H1 (cell line): ENCODE measurements around the gene RGS9BP. TPM values are rescaled to one million over a fixed set of nuclear protein-coding genes. Genes with fewer than 3 reads are reported as not detected.
"Not testable (repeated sequence)": the region's sequence is repeated elsewhere in the genome, so short reads cannot be mapped to it uniquely, and the experiment has no call there.

ENCODE experiments used
- CTCF ChIA-PET: fragments of 300-600 bp; sonication (Branson Sonifier 250); formaldehyde crosslinking; loops from one replicate; lab custom pipeline; 2021; ENCODE audit not compliant: partially characterized antibody; lab: Charles Lee
- POLR2A ChIA-PET: fragments of 300-600 bp; sonication (Branson Sonifier 250); formaldehyde crosslinking; loops from one replicate; lab custom pipeline; 2021; ENCODE audit warnings: inconsistent platforms; ENCODE audit not compliant: partially characterized antibody; lab: Charles Lee
- DNase-seq, 2 experiments: peaks; one replicate each; pipeline versions ENCODE4 v3.0.0 to v3.0.0-alpha.2; 2010 to 2022; ENCODE audit warnings: low spot score in 2 of 2, low read depth in 1 of 2, mixed read lengths in 1 of 2
- FAIRE-seq: peaks from 2 replicates; lab custom pipeline; 2011; peaks lifted over from hg19 to GRCh38; lab: Jason Lieb, UNC
- H2AFZ ChIP-seq: 2 replicates; pipeline ENCODE4 v1.8.1; 2012; ENCODE audit warnings: low read length, inconsistent platforms
- H2AK5ac ChIP-seq: 2 replicates; pipeline ENCODE4 v1.6.1; 2013; ENCODE audit warnings: low read depth, low read length
- H2BK120ac ChIP-seq: replicated peaks from 2 replicates; pipeline ENCODE3; 2013; ENCODE audit warnings: low read depth, low read length, inconsistent platforms
- H2BK12ac ChIP-seq: 2 replicates; pipeline ENCODE4 v1.6.1; 2013; ENCODE audit warnings: low read depth, low read length
- H2BK15ac ChIP-seq: 2 replicates; pipeline ENCODE4 v1.6.1; 2013; ENCODE audit warnings: low read length
- H2BK20ac ChIP-seq: 2 replicates; pipeline ENCODE4 v1.6.1; 2013; ENCODE audit warnings: low read length
- H2BK5ac ChIP-seq: 2 replicates; pipeline ENCODE4 v1.6.1; 2013; ENCODE audit warnings: low read depth, low read length
- H3K14ac ChIP-seq: 2 replicates; pipeline ENCODE4 v1.6.1; 2013; ENCODE audit warnings: inconsistent platforms; ENCODE audit not compliant: insufficient read length
- H3K18ac ChIP-seq: 2 replicates; pipeline ENCODE4 v1.6.1; 2013; ENCODE audit warnings: low read length; ENCODE audit errors: extremely low read depth
- H3K23ac ChIP-seq: 2 replicates; pipeline ENCODE4 v1.6.1; 2013; ENCODE audit warnings: inconsistent platforms; ENCODE audit not compliant: insufficient read length
- H3K23me2 ChIP-seq: 2 replicates; pipeline ENCODE4 v1.6.1; 2013; ENCODE audit warnings: low read depth, low read length
- H3K27ac ChIP-seq: 2 replicates; pipeline ENCODE4 v1.6.1; 2011; ENCODE audit warnings: low read depth, low read length, inconsistent platforms
- H3K27me3 ChIP-seq, 4 experiments: replicated peaks in 1 of 4; 1 replicate in 1 of 4; 2 replicates in 3 of 4; pipeline versions ENCODE4 v1.6.1 to v1.8.1; 2011 to 2013; ENCODE audit warnings: low read length in 3 of 4, mild to moderate bottlenecking in 3 of 4, inconsistent platforms in 2 of 4, mixed read lengths in 2 of 4, moderate library complexity in 1 of 4; ENCODE audit not compliant: control insufficient read depth in 3 of 4, insufficient read depth in 3 of 4; ENCODE audit errors: extremely low read depth in 1 of 4
- H3K36me3 ChIP-seq, 4 experiments: 2 replicates each; pipeline versions ENCODE4 v1.6.1 to v1.8.1; 2011 to 2013; ENCODE audit warnings: mild to moderate bottlenecking in 4 of 4, low read length in 3 of 4, moderate library complexity in 2 of 4, control low read depth in 1 of 4, inconsistent platforms in 1 of 4; ENCODE audit not compliant: insufficient read depth in 4 of 4, control insufficient read depth in 2 of 4
- H3K4ac ChIP-seq: replicated peaks from 2 replicates; pipeline ENCODE3; 2013; ENCODE audit warnings: low read length, low read depth, mixed read lengths, inconsistent platforms; ENCODE audit not compliant: insufficient read length
- H3K4me1 ChIP-seq, 4 experiments: replicated peaks in 1 of 4; 1 replicate in 1 of 4; 2 replicates in 3 of 4; pipeline versions ENCODE4 v1.6.1 to v1.8.1; 2011 to 2013; ENCODE audit warnings: low read length in 3 of 4, inconsistent platforms in 2 of 4, mixed read lengths in 1 of 4; ENCODE audit not compliant: insufficient read depth in 4 of 4, control insufficient read depth in 3 of 4
- H3K4me2 ChIP-seq, 2 experiments: 2 replicates each; pipeline versions ENCODE4 v1.6.1 to v1.8.1; 2011 to 2013; ENCODE audit warnings: low read depth in 2 of 2, low read length in 2 of 2, control low read depth in 1 of 2, inconsistent platforms in 1 of 2, mild to moderate bottlenecking in 1 of 2; ENCODE audit not compliant: insufficient read depth in 1 of 2
- H3K4me3 ChIP-seq, 4 experiments: fragments of 200-600, 300-600 bp in 1 of 4; sonication (generic), shearing (Covaris generic), sonication (Bioruptor Twin) in 1 of 4; 2 replicates each; pipeline versions ENCODE4 v1.5.1 to v1.8.1; 2011 to 2016; ENCODE audit warnings: low read length in 4 of 4, low read depth in 3 of 4, control low read depth in 2 of 4, inconsistent platforms in 2 of 4, mild to moderate bottlenecking in 2 of 4, mixed read lengths in 1 of 4, moderate library complexity in 1 of 4; ENCODE audit not compliant: insufficient read depth in 2 of 4; ENCODE audit errors: extremely low read depth in 1 of 4
- H3K56ac ChIP-seq: replicated peaks from 2 replicates; pipeline ENCODE3; 2013; ENCODE audit warnings: low read depth, mild to moderate bottlenecking, mixed read lengths, low read length, inconsistent platforms; ENCODE audit not compliant: insufficient read length
- H3K79me1 ChIP-seq: 2 replicates; pipeline ENCODE4 v1.6.1; 2013; ENCODE audit warnings: low read depth, low read length, control low read depth
- H3K79me2 ChIP-seq, 2 experiments: 2 replicates each; pipeline versions ENCODE4 v1.6.1 to v1.8.1; 2012 to 2013; ENCODE audit warnings: low read length in 2 of 2, mild to moderate bottlenecking in 2 of 2, inconsistent platforms in 1 of 2; ENCODE audit not compliant: insufficient read depth in 2 of 2, control insufficient read depth in 1 of 2
- H3K9ac ChIP-seq, 4 experiments: replicated peaks in 1 of 4; 1 replicate in 1 of 4; 2 replicates in 3 of 4; pipeline versions ENCODE4 v1.6.1 to v1.8.1; 2011 to 2013; ENCODE audit warnings: low read depth in 3 of 4, low read length in 3 of 4, control low read depth in 2 of 4, mild to moderate bottlenecking in 2 of 4, moderate library complexity in 2 of 4, inconsistent platforms in 1 of 4; ENCODE audit errors: extremely low read depth in 1 of 4
- H3K9me3 ChIP-seq, 2 experiments: 2 replicates each; pipeline versions ENCODE4 v1.6.1 to v1.8.1; 2012 to 2013; ENCODE audit warnings: mild to moderate bottlenecking in 2 of 2, moderate library complexity in 2 of 2, control low read depth in 1 of 2, inconsistent platforms in 1 of 2, low read depth in 1 of 2, low read length in 1 of 2, mixed read lengths in 1 of 2; ENCODE audit not compliant: insufficient read depth in 2 of 2
- H4K20me1 ChIP-seq, 2 experiments: replicated peaks in 1 of 2; 2 replicates each; pipeline versions ENCODE3 to v1.8.1; 2011 to 2013; ENCODE audit warnings: inconsistent platforms in 2 of 2, low read length in 2 of 2, mild to moderate bottlenecking in 1 of 2; ENCODE audit not compliant: insufficient read depth in 2 of 2, control insufficient read depth in 1 of 2
- H4K5ac ChIP-seq: 2 replicates; pipeline ENCODE4 v1.6.1; 2013; ENCODE audit warnings: low read length, low read depth, mixed read lengths, inconsistent platforms; ENCODE audit not compliant: insufficient read length
- H4K8ac ChIP-seq: 2 replicates; pipeline ENCODE4 v1.8.0; 2013; ENCODE audit warnings: mild to moderate bottlenecking, moderate library complexity, low read length, inconsistent platforms; ENCODE audit not compliant: insufficient read depth; ENCODE audit errors: extremely low read depth
- H4K91ac ChIP-seq: replicated peaks from 2 replicates; pipeline ENCODE3; 2013; ENCODE audit warnings: low read length, mixed read lengths, inconsistent platforms; ENCODE audit not compliant: insufficient read length
- SP1 ChIP-seq: IDR thresholded peaks from 2 replicates; pipeline ENCODE4 v1.6.1; 2011; ENCODE audit warnings: low read depth, low read length
- WGBS, 2 experiments: shearing (Covaris generic) in 1 of 2; methylation state at CpG; one replicate each; pipeline versions ENCODE4 v1.1.6 to v1.1.7; 2013 to 2015; ENCODE audit warnings: low lambda C conversion rate in 2 of 2, mixed read lengths in 2 of 2, inconsistent platforms in 1 of 2, low coverage in 1 of 2, missing lambda C conversion rate in 1 of 2; ENCODE audit not compliant: insufficient replicate concordance in 2 of 2, insufficient coverage in 1 of 2, insufficient read length in 1 of 2; ENCODE audit errors: extremely low coverage in 1 of 2, missing lambda C conversion rate in 1 of 2; 5-methylcytosine and 5-hydroxymethylcytosine counted together
- polyA plus RNA-seq, 7 experiments: library from polyadenylated mRNA; depleted of rRNA in 3 of 7; stranded (reverse) in 5 of 7; unstranded in 2 of 7; fragments of >200 nt in 5 of 7; fragments of 200-250 nt in 2 of 7; gene quantifications; 1 replicate in 5 of 7; 2 replicates in 1 of 7; 4 replicates in 1 of 7; pipeline versions ENCODE4 v1.2.1 to v1.2.3, GENCODE V29; 2011 to 2013; ENCODE audit warnings: missing spikeins in 2 of 7, mixed read lengths in 2 of 7
- total RNA-seq: library from RNA; stranded (reverse); fragmentation: NEBNext Ultra II Directional; extraction: Animal tissue kit (Norgen Biotek cat#: 25700); gene quantifications from 2 replicates; pipeline ENCODE4 v1.2.1, GENCODE V29; 2021

RGS9BP gene
- total and polyA plus RNA-seq, 2 of the 8 experiments (the other 6 are each of a cell fraction or from before 2014, with no cell fraction given), result 0.11 to 0.26 TPM

DNA sequence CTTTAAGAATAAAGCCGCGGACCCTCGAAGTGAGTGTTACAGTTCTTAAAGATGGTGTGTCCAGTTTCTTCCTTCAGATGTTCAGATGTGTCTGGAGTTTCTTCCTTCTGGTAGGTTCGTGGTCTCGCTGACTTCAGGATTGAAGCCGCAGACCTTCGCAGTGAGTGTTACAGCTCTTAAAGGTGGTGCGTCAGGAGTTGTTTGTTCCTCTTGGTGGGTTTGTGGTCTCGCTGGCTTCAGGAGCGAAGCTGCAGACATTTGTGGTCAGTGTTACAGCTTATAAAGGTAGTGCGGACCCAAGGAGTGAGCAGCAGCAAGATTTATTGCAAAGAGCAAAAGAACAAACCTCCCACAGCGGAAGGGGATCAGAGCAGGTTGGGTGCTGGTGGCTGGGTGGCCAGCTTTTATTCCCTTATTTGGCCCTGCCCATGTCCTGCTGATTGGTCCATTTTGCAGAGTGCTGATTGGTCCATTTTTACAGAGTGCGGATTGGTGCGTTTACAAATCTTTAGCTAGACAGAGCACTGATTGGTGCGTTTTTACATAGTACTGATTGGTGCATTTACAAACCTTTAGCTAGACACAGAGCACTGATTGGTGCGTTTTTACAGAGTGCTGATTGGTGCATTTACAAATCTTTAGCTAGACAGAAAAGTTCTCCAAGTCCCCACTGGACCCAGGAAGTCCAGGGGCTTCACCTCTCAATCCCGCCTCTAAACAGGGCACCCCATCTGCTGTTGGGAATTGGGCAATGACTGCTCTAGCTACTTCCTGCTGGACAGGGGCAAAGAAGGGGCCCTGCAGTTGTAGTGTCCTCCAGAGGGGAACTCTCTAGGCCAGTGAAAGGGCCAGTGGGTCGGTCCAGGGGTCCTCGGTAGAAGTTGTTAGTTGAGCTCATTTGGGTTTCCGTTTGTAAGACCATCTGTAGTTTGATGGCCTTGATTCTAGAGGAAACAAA is 17.8 kb downstream of the RGS9BP start:
- H2AFZ ChIP-seq, H3K18ac ChIP-seq, H3K27ac ChIP-seq, H2AK5ac ChIP-seq, H4K91ac ChIP-seq, H4K20me1 ChIP-seq, H3K79me1 ChIP-seq, H3K4me1 ChIP-seq, H3K4ac ChIP-seq, H3K23me2 ChIP-seq, H2BK12ac ChIP-seq, FAIRE-seq, H3K9ac ChIP-seq, H3K14ac ChIP-seq, H2BK120ac ChIP-seq, DNase-seq, H2BK20ac ChIP-seq, H2BK15ac ChIP-seq, H2BK5ac ChIP-seq, H3K23ac ChIP-seq, H4K5ac ChIP-seq, H3K79me2 ChIP-seq, H3K9me3 ChIP-seq, H4K8ac ChIP-seq, H3K56ac ChIP-seq, H3K36me3 ChIP-seq: not testable (repeated sequence)
- peaks cover 0 to 21% (median 10%) of the 10 kb centered on the region in 4 experiments; a peak in 6 of 7 replicates for H3K27me3 ChIP-seq
- H3K4me3 ChIP-seq, result 0 out of 8 replicates have a peak overlapping the region, but pooled peaks of 1 of the 4 experiments have one; percentile 64
- POLR2A ChIA-PET, result interaction anchor here (1.3 kb wide), 1 partner anchor 24 kb away, joined by 3 read pairs; no protein-coding TSS in a partner anchor
- 94% methylated on average over 20 of the region's 20 CpGs; no CpG with 5 or more reads in 1 of the 2 experiments for WGBS, 2 experiments
- TF ChIP-seq SP1, result 0 out of 2 replicates have a peak, but pooled peaks have one; percentile 13
- H3K4me2 ChIP-seq, result peak overlapping the region in 1 of 2 experiments; percentile 48; a peak in 1 of 4 replicates
- CTCF ChIA-PET, result interaction anchor here (0.9 kb wide), 1 partner anchor 24 kb away, joined by 3 read pairs; no protein-coding TSS in a partner anchor
